Measurements from ENCODE around the gene ANK3. TPM values are rescaled to one million over a fixed set of nuclear protein-coding genes. Genes with fewer than 3 reads are reported as not detected.
A peak's percentile ranks its signal among the peaks of the same experiment; 100 is the strongest.

The ANK3 gene
- total RNA-seq, 4 donors from 2014 or later = 118 to 161 (median 151) TPM

DNA sequence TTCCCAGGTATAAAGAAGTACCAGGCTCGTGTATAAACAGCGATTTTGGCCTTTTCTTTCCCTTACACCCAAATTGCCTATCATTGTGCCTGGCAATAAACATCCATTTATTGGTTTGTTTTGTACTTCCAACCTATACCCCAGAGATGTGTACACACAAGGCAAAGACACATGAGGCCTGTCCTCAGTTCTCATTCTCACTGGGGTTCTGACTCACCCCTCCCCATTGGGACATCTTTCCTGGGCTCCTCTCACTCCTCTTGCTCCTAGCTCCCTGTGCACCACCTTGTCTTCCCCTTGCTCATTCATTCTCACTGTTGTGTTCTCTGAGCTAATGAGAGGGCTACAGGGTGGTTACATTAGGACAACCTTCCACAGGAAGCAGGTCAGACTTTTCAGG lies 240.7 kb downstream of the ANK3 start:
- Histone ChIP-seq H3K9me3 (no peaks in the 10 kb centered on the region), H3K27ac (peak overlapping the region in 2 of 4 donors; percentile 54 to 68), H3K36me3 (no peaks in the 10 kb centered on the region), H3K27me3 (no peaks in the 10 kb centered on the region), H3K4me3 (no peak overlapping the region), H3K4me1 (peaks cover 0 to 16% (median 2%) of the 10 kb centered on the region in 4 donors)
- TF ChIP-seq, protein P1, sequence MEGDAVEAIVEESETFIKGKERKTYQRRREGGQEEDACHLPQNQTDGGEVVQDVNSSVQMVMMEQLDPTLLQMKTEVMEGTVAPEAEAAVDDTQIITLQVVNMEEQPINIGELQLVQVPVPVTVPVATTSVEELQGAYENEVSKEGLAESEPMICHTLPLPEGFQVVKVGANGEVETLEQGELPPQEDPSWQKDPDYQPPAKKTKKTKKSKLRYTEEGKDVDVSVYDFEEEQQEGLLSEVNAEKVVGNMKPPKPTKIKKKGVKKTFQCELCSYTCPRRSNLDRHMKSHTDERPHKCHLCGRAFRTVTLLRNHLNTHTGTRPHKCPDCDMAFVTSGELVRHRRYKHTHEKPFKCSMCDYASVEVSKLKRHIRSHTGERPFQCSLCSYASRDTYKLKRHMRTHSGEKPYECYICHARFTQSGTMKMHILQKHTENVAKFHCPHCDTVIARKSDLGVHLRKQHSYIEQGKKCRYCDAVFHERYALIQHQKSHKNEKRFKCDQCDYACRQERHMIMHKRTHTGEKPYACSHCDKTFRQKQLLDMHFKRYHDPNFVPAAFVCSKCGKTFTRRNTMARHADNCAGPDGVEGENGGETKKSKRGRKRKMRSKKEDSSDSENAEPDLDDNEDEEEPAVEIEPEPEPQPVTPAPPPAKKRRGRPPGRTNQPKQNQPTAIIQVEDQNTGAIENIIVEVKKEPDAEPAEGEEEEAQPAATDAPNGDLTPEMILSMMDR (IDR thresholded peaks at IDR 0.05) = no peak
- no peak for TF ChIP-seq POLR2A (IDR thresholded peaks at IDR 0.05)
- DNase-seq = no peak

DNA sequence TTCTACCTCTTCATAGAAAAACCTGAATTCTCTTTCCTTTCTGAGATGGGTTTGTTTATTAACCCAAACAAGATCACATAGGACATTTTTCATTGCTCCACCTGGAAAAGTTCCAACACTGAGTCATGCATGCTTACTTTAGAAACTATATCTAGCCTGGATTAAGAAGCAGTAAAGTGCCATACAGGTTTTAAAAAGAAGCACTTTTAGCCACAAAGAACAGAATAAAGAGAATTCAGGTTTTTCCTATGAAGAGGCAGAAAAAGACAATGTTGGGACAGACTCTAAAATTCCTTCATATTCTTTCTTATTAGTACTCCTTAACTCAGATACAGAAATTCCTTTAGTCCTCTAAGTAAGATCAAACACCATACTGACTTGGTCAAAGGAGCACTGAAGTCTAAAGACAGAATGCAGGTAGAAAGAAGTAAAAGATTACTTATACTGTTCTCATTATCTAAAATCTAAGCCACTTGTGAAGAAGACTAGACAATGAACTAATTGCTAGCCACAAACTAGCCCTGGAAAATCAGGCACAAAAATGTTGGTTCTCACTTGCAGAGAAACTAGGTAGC lies 241.3 kb downstream of the ANK3 start:
- Histone ChIP-seq H3K36me3 (no peaks in the 10 kb centered on the region), H3K27ac (peak overlapping the region in 2 of 4 donors; percentile 54 to 68), H3K4me1 (peaks cover 0 to 16% (median 2%) of the 10 kb centered on the region in 4 donors), H3K4me3 (no peak overlapping the region), H3K27me3 (no peaks in the 10 kb centered on the region), H3K9me3 (no peaks in the 10 kb centered on the region)
- TF ChIP-seq, protein P1 (IDR thresholded peaks at IDR 0.05) = no peak
- TF ChIP-seq POLR2A (IDR thresholded peaks at IDR 0.05) = no peak
- DNase-seq = no peak

DNA sequence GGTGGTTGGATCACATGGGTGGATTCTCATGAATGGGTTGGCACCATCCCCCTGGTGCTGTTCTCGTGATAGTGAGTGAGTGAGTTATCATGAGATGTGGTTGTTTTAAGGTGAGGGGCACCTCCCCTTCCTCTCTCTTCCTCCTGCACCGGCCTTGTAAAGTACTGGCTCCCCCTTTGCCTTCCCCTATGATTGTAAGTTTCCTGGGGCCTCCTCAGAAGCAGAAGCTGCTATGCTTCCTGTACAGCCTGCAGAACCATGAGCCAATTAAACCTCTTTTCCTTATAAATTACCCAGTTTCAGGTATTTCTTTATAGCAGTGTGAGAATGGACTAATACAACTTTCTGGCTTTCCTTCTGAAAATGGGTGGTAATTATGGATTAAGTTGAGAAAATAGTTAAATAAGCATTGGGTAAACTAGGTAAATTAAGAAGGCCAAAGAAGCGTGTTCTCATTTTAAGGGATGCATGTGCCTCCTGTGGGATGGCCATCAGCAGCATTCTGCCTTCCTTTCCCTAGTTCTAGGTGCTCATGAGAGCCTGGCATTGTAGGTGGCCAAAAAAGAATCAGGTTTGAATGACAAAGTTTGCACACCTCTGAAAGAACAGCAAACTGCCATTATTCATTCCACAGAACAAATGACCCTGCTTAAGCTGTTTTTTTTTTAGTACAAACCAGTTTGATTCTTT lies 242.0 kb downstream of the ANK3 start:
- peaks cover 0 to 16% (median 2%) of the 10 kb centered on the region in 4 donors for H3K4me1 ChIP-seq
- no peak for DNase-seq
- no peak overlapping the region for H3K4me3 ChIP-seq
- H3K27me3 ChIP-seq = no peaks in the 10 kb centered on the region
- no peaks in the 10 kb centered on the region for H3K9me3 ChIP-seq
- TF ChIP-seq POLR2A (IDR thresholded peaks at IDR 0.05) = no peak
- TF ChIP-seq, protein P1 (IDR thresholded peaks at IDR 0.05) = no peak
- no peaks in the 10 kb centered on the region for H3K36me3 ChIP-seq
- H3K27ac ChIP-seq = peak overlapping the region in 1 of 4 donors; percentile 68

DNA sequence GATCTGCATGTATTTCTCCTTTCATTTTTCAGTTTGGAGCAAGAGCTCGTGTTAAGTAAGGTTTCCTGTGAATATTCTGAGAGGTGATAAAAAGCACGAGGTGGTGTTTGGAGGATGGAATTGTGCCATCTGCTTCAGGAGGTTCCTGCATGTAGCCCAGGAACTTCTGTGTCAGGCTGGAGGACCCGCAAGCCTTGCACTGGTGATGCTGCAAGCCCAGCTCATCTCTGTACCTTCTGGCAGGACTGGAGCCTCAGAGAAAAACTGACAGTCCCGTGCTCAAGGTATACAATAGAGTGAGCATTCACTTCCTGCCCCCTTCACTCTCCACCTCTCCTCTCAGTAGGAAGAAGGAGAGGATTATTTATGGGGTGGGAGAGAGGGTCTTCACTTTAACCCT lies 242.7 kb downstream of the ANK3 start:
- no peak overlapping the region for H3K27ac ChIP-seq
- H3K27me3 ChIP-seq = no peaks in the 10 kb centered on the region
- no peak for TF ChIP-seq POLR2A (IDR thresholded peaks at IDR 0.05)
- TF ChIP-seq, protein P1 (IDR thresholded peaks at IDR 0.05) = no peak
- no peaks in the 10 kb centered on the region for H3K9me3 ChIP-seq
- no peak for DNase-seq
- H3K4me3 ChIP-seq = no peak overlapping the region
- no peaks in the 10 kb centered on the region for H3K36me3 ChIP-seq
- H3K4me1 ChIP-seq = peaks cover 0 to 18% (median 2%) of the 10 kb centered on the region in 4 donors

DNA sequence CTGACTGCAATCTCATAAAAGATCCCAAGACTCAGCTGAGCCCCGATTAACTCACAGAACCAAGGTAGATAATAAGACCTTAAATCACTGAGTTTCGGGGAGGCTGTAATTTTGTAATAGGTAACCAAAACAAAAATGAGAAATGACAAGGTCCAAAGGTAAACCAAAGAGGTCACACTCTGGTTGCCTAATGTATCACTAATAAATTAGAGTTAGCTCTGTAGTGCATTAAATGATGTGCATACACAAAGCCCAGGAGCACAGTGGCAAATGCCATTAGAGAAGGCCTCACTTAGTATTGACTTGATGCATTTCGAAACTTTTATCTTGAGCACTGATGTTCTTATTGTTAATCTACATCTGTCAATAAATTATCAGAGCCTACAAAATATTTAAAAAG lies 245.6 kb downstream of the ANK3 start:
- no peaks in the 10 kb centered on the region for H3K9me3 ChIP-seq
- peaks cover 0 to 23% (median 2%) of the 10 kb centered on the region in 4 donors for H3K4me1 ChIP-seq
- no peaks in the 10 kb centered on the region for H3K27me3 ChIP-seq
- H3K4me3 ChIP-seq = no peak overlapping the region
- H3K27ac ChIP-seq = no peak overlapping the region
- DNase-seq = no peak
- TF ChIP-seq POLR2A (IDR thresholded peaks at IDR 0.05) = no peak
- TF ChIP-seq, protein P1 (IDR thresholded peaks at IDR 0.05) = no peak
- H3K36me3 ChIP-seq = no peaks in the 10 kb centered on the region
